ENCODE data around the gene ADGRD1.

The ADGRD1 gene

DNA sequence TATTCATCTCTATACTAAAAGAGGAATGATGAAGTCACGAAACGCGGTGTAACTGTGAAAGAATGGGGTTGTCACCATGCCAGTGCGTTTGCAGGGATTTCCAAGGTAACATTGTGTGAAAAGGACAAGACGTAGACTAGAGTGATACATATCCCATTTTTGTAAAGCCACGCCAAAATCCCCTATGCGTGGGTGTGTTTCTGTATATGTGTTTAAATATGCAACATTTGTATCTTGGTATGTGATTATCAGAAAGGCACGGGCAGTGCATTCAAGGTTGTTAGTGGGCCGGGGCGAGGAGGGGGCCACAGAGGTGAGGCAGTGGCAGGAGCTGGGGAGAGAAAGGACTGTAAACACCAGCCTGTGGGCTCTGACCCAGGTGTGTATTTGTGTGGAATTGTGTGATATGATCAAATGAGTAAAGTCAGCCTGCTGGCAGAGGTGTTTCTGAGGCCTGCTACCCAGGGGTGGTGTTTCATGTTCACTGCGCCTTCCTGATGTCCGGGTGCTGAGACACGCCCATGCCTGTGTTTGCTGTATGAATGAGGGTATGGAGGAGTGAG, 137.8 kb downstream of the ADGRD1 start:
- no peak for TF ChIP-seq TAF1 (IDR thresholded peaks at IDR 0.05; ENCODE audit: low read depth)
- TF ChIP-seq, protein P1, sequence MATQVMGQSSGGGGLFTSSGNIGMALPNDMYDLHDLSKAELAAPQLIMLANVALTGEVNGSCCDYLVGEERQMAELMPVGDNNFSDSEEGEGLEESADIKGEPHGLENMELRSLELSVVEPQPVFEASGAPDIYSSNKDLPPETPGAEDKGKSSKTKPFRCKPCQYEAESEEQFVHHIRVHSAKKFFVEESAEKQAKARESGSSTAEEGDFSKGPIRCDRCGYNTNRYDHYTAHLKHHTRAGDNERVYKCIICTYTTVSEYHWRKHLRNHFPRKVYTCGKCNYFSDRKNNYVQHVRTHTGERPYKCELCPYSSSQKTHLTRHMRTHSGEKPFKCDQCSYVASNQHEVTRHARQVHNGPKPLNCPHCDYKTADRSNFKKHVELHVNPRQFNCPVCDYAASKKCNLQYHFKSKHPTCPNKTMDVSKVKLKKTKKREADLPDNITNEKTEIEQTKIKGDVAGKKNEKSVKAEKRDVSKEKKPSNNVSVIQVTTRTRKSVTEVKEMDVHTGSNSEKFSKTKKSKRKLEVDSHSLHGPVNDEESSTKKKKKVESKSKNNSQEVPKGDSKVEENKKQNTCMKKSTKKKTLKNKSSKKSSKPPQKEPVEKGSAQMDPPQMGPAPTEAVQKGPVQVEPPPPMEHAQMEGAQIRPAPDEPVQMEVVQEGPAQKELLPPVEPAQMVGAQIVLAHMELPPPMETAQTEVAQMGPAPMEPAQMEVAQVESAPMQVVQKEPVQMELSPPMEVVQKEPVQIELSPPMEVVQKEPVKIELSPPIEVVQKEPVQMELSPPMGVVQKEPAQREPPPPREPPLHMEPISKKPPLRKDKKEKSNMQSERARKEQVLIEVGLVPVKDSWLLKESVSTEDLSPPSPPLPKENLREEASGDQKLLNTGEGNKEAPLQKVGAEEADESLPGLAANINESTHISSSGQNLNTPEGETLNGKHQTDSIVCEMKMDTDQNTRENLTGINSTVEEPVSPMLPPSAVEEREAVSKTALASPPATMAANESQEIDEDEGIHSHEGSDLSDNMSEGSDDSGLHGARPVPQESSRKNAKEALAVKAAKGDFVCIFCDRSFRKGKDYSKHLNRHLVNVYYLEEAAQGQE (IDR thresholded peaks at IDR 0.05; ENCODE audit: low read depth): no peak
- TF ChIP-seq EGR1 (IDR thresholded peaks at IDR 0.05): no peak
- no peak for TF ChIP-seq CREB1 (IDR thresholded peaks at IDR 0.05; ENCODE audit: low read depth)
- TF ChIP-seq, protein P2, sequence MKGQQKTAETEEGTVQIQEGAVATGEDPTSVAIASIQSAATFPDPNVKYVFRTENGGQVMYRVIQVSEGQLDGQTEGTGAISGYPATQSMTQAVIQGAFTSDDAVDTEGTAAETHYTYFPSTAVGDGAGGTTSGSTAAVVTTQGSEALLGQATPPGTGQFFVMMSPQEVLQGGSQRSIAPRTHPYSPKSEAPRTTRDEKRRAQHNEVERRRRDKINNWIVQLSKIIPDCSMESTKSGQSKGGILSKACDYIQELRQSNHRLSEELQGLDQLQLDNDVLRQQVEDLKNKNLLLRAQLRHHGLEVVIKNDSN (IDR thresholded peaks at IDR 0.05): no peak
- TF ChIP-seq RAD21 (IDR thresholded peaks at IDR 0.05; ENCODE audit: low read depth): no peak
- TF ChIP-seq CEBPB (IDR thresholded peaks at IDR 0.05): no peak

DNA sequence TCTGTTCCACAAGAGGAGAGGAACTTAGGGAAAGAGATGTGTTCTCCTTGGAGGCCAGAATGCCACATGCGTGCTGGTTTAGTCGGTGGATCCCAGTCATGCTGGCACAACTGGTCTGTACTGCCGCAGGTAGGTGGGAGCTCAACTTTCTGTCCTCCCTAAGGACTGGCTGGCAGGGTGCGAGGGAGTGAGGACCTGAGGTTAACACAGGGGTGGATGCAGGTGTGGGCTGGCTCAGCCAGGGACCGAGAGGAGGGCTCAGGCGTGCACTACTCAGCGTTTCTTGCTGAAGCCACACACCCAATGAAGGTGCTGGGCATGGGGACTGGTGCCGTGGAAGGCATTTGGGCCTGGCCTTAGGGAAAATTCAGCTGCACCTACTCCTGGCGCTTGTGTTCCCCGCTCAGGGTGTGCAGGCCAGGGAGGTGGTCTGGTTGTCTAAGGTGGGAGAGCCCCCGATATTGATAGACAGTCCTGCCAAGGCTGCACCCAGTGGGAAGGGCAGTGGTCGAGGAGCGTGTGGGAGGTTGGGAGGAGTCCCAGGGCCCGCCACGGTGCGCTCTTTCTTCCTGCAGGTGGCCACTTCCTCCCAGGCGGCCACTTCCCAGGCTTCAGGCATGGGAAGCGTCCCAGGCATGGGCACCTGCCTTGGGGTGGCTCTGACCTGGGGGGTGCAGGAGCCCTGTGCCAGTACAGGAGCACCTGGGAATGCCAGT, 138.4 kb downstream of the ADGRD1 start:
- TF ChIP-seq TEAD4 (IDR thresholded peaks at IDR 0.05) (no peak), EP300 (IDR thresholded peaks at IDR 0.05; ENCODE audit: borderline replicate concordance) (no peak), ZBTB7A (IDR thresholded peaks at IDR 0.05; ENCODE audit: low read depth) (no peak), EGR1 (IDR thresholded peaks at IDR 0.05) (no peak), TCF12 (IDR thresholded peaks at IDR 0.05; ENCODE audit: low read depth) (no peak), CEBPB (IDR thresholded peaks at IDR 0.05) (no peak), NFIC (IDR thresholded peaks at IDR 0.05) (no peak)
- TF ChIP-seq, protein P2 (IDR thresholded peaks at IDR 0.05): no peak

DNA sequence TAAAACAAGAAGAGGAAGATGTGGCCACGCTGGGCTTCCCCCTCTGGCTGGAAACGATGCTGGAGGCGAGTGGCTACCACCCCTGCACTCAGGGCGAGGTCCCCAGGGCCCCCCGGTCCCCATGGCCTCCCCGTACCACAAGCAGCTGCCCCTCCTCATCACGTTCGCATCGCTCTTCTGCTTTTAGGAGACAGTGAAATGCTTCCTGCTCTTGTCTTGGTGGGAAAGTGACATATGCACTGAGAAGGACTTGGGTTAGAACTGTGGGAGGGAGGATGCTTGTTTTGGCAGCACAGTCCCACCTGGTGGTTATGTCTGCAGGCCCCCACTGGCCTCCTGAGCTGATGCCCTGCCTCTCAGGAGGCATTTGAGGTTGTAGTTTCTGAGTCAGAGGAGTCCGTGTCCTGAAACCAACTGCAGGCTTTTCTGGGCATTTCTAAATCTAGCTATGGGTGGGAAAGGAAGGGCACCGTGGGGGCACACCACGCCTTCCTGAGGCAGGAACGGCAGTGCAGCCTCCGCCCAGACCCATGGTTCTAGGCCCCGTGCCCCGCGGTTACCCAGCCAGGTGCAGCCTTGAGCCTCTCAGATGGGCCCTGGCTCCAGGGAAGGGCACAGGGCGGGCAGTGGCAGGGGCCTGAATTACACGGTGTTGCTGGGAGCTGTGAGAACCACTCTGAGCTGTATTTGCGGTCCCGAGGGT, 139.3 kb downstream of the ADGRD1 start:
- TF ChIP-seq TAF1 (IDR thresholded peaks at IDR 0.05; ENCODE audit: low read depth) (no peak), CREB1 (IDR thresholded peaks at IDR 0.05; ENCODE audit: low read depth) (no peak), EGR1 (IDR thresholded peaks at IDR 0.05) (no peak), FOXM1 (IDR thresholded peaks at IDR 0.05; ENCODE audit: borderline replicate concordance, low read depth) (no peak), EP300 (IDR thresholded peaks at IDR 0.05; ENCODE audit: borderline replicate concordance) (no peak), TEAD4 (IDR thresholded peaks at IDR 0.05) (no peak), YY1 (IDR thresholded peaks at IDR 0.05; ENCODE audit: low read depth) (no peak), CEBPB (IDR thresholded peaks at IDR 0.05) (no peak), ZBTB7A (IDR thresholded peaks at IDR 0.05; ENCODE audit: low read depth) (no peak), NFIC (IDR thresholded peaks at IDR 0.05) (no peak), RAD21 (IDR thresholded peaks at IDR 0.05; ENCODE audit: low read depth) (no peak), TCF12 (IDR thresholded peaks at IDR 0.05; ENCODE audit: low read depth) (no peak)
- TF ChIP-seq, protein P2 (IDR thresholded peaks at IDR 0.05): no peak
- TF ChIP-seq, protein P1 (IDR thresholded peaks at IDR 0.05; ENCODE audit: low read depth): no peak
- TF ChIP-seq, protein P3, sequence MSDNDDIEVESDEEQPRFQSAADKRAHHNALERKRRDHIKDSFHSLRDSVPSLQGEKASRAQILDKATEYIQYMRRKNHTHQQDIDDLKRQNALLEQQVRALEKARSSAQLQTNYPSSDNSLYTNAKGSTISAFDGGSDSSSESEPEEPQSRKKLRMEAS (IDR thresholded peaks at IDR 0.05): no peak

DNA sequence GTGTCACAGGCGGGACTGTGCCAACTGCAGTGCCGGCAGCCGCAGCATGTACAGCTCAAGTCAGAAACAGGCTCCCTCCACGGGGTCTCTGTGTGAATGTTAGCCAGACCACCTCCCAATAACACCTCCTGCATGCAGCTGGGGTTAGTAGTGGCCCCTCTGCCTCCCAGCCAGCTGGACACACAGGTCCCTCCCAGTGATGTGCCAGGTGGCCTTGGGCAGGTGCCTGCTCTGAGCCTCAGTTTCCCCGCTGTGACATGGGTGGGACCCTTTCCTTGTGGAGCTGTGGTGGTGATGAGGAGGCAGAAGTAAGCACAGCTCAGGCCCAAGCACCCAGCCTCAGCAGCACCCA, 139.9 kb downstream of the ADGRD1 start:
- TF ChIP-seq TCF12 (IDR thresholded peaks at IDR 0.05; ENCODE audit: low read depth) (no peak), YY1 (IDR thresholded peaks at IDR 0.05; ENCODE audit: low read depth) (no peak), CEBPB (IDR thresholded peaks at IDR 0.05) (no peak), NFIC (IDR thresholded peaks at IDR 0.05) (no peak), EGR1 (IDR thresholded peaks at IDR 0.05) (no peak), ZBTB7A (IDR thresholded peaks at IDR 0.05; ENCODE audit: low read depth) (no peak), TAF1 (IDR thresholded peaks at IDR 0.05; ENCODE audit: low read depth) (no peak)
- TF ChIP-seq, protein P1 (IDR thresholded peaks at IDR 0.05; ENCODE audit: low read depth): no peak
- TF ChIP-seq, protein P3 (IDR thresholded peaks at IDR 0.05): no peak
- TF ChIP-seq, protein P2 (IDR thresholded peaks at IDR 0.05): no peak
